Muscle layer of duodenum (tissue), 2 donors: ENCODE measurements around the gene ZNF778.
"Not testable (repeated sequence)": the region's sequence is repeated elsewhere in the genome, so short reads cannot be mapped to it uniquely, and the experiment has no call there.

ENCODE experiments used
- H3K27ac ChIP-seq: one replicate; pipeline ENCODE4 v1.7.0; 2013; ENCODE audit warnings: mild to moderate bottlenecking, low read length
- H3K27me3 ChIP-seq: one replicate; pipeline ENCODE4 v1.7.0; 2013; ENCODE audit warnings: low read depth, mild to moderate bottlenecking, control low read depth, low read length
- H3K36me3 ChIP-seq, 2 donors: one replicate each; pipeline ENCODE4 v1.7.0; 2013; ENCODE audit warnings: low read length in 2 of 2, control low read depth in 1 of 2, mild to moderate bottlenecking in 1 of 2; ENCODE audit not compliant: insufficient read depth in 2 of 2, control insufficient read depth in 1 of 2
- H3K4me1 ChIP-seq, 2 donors: one replicate each; pipeline ENCODE4 v1.7.0; 2013; ENCODE audit warnings: low read length in 2 of 2, mild to moderate bottlenecking in 2 of 2, control low read depth in 1 of 2, moderate library complexity in 1 of 2; ENCODE audit not compliant: insufficient read depth in 2 of 2, control insufficient read depth in 1 of 2
- H3K4me3 ChIP-seq, 2 donors: one replicate each; pipeline ENCODE4 v1.7.0; 2013; ENCODE audit warnings: low read length in 2 of 2, low read depth in 1 of 2, mild to moderate bottlenecking in 1 of 2
- H3K9me3 ChIP-seq, 2 donors: one replicate each; pipeline ENCODE4 v1.7.0; 2013; ENCODE audit warnings: low read length in 2 of 2, control low read depth in 1 of 2, mild to moderate bottlenecking in 1 of 2; ENCODE audit not compliant: control insufficient read depth in 1 of 2
- donor health status: healthy.

Gene ZNF778

GRCh38 chr16:89242795-89243200 is 25.3 kb downstream of the ZNF778 start:
- Histone ChIP-seq H3K4me3 (no peak overlapping the region), H3K27me3 (no peaks in the 10 kb centered on the region), H3K4me1 (peaks cover 0 to 12% of the 10 kb centered on the region in 2 donors), H3K36me3 (peaks cover 0 to 5% of the 10 kb centered on the region in 2 donors), H3K9me3 (no peaks in the 10 kb centered on the region), H3K27ac (no peak overlapping the region)

GRCh38 chr16:89243664-89244063 is 26.2 kb downstream of the ZNF778 start:
- no peaks in the 10 kb centered on the region for H3K27me3 ChIP-seq
- H3K36me3 ChIP-seq, result peaks cover 0 to 5% of the 10 kb centered on the region in 2 donors
- no peak overlapping the region for H3K27ac ChIP-seq
- H3K9me3 ChIP-seq, result no peaks in the 10 kb centered on the region
- H3K4me3 ChIP-seq, result no peak overlapping the region
- H3K4me1 ChIP-seq, result peaks cover 0 to 12% of the 10 kb centered on the region in 2 donors

GRCh38 chr16:89244264-89244663 is 26.8 kb downstream of the ZNF778 start:
- not testable (repeated sequence) for H3K9me3 ChIP-seq, H3K4me3 ChIP-seq, H3K27me3 ChIP-seq, H3K27ac ChIP-seq, H3K36me3 ChIP-seq
- peaks cover 0 to 12% of the 10 kb centered on the region in 2 donors for H3K4me1 ChIP-seq

GRCh38 chr16:89244754-89245153 is 27.3 kb downstream of the ZNF778 start:
- H3K9me3 ChIP-seq, result no peaks in the 10 kb centered on the region
- no peaks in the 10 kb centered on the region for H3K27me3 ChIP-seq
- peaks cover 0 to 5% of the 10 kb centered on the region in 2 donors for H3K36me3 ChIP-seq
- no peak overlapping the region for H3K4me3 ChIP-seq
- H3K27ac ChIP-seq, result no peak overlapping the region
- H3K4me1 ChIP-seq, result peaks cover 0 to 12% of the 10 kb centered on the region in 2 donors

- H3K4me3 ChIP-seq, result peak overlapping the region in 1 of 2 donors; percentile 51
- peaks cover 0 to 1% of the 10 kb centered on the region in 2 donors for H3K36me3 ChIP-seq
- H3K27ac ChIP-seq, result no peak overlapping the region
- H3K27me3 ChIP-seq, result no peaks in the 10 kb centered on the region
- H3K9me3 ChIP-seq, result peaks cover 0 to 3% of the 10 kb centered on the region in 2 donors
- peaks cover 0 to 9% of the 10 kb centered on the region in 2 donors for H3K4me1 ChIP-seq
Measured at GRCh38 chr16:89246383-89246902, 28.9 kb downstream of the ZNF778 start.

- Histone ChIP-seq H3K27ac (no peak overlapping the region), H3K36me3 (no peaks in the 10 kb centered on the region), H3K4me3 (peak overlapping the region in 1 of 2 donors; percentile 51), H3K4me1 (peaks cover 0 to 9% of the 10 kb centered on the region in 2 donors), H3K9me3 (peaks cover 0 to 3% of the 10 kb centered on the region in 2 donors), H3K27me3 (no peaks in the 10 kb centered on the region)
Measured at GRCh38 chr16:89246903-89247733, 29.6 kb downstream of the ZNF778 start.

- H3K27ac ChIP-seq, H3K4me3 ChIP-seq, H3K27me3 ChIP-seq, H3K9me3 ChIP-seq, H3K4me1 ChIP-seq, H3K36me3 ChIP-seq: not testable (repeated sequence)
Measured at GRCh38 chr16:89247734-89248075, 30.2 kb downstream of the ZNF778 start.

- H3K4me3 ChIP-seq, result no peak overlapping the region
- no peak overlapping the region for H3K27ac ChIP-seq
- peaks cover 0 to 3% of the 10 kb centered on the region in 2 donors for H3K9me3 ChIP-seq
- H3K27me3 ChIP-seq, result no peaks in the 10 kb centered on the region
- no peaks in the 10 kb centered on the region for H3K36me3 ChIP-seq
- H3K4me1 ChIP-seq, result peaks cover 0 to 9% of the 10 kb centered on the region in 2 donors
Measured at GRCh38 chr16:89248196-89248982, 30.9 kb downstream of the ZNF778 start.

- Histone ChIP-seq H3K4me1 (peaks cover 0 to 13% of the 10 kb centered on the region in 2 donors), H3K27ac (no peak overlapping the region), H3K36me3 (no peaks in the 10 kb centered on the region), H3K4me3 (no peak overlapping the region), H3K9me3 (peaks cover 0 to 3% of the 10 kb centered on the region in 2 donors), H3K27me3 (peaks cover 7% of the 10 kb centered on the region)
Measured at GRCh38 chr16:89253548-89254287, 36.2 kb downstream of the ZNF778 start.

GRCh38 chr16:89256651-89257254 is 39.2 kb downstream of the ZNF778 start:
- Histone ChIP-seq H3K4me3 (peak overlapping the region; percentile 39 to 56), H3K27ac (no peak overlapping the region), H3K36me3 (no peaks in the 10 kb centered on the region), H3K4me1 (peaks cover 0 to 13% of the 10 kb centered on the region in 2 donors), H3K27me3 (peaks cover 7% of the 10 kb centered on the region), H3K9me3 (no peaks in the 10 kb centered on the region)
